ENCODE data around the gene SRSF3.
"Not testable (repeated sequence)": the region's sequence is repeated elsewhere in the genome, so short reads cannot be mapped to it uniquely, and the experiment has no call there.

The SRSF3 gene

DNA sequence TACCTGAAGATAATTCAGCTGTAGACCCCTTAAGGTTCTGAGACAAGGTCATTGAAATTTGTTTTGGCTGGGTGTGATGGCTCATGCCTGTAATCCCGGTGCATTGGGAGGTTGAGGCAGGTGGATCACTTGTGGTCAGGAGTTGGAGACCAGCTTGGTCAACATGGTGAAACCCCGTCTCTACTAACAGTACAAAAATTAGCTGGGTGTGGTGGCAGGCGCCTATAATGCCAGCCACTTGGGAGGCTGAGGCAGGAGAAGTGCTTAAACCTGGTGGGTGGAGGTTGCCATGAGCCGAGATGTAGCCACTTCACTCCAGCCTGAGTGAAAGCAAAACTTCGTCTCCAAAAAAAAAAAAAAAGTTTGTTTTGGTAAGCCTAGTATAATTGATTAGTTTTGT, 11.0 kb downstream of the SRSF3 start:
- DNase-seq (ENCODE audit: low read depth): no peak
- TF ChIP-seq, protein P1, sequence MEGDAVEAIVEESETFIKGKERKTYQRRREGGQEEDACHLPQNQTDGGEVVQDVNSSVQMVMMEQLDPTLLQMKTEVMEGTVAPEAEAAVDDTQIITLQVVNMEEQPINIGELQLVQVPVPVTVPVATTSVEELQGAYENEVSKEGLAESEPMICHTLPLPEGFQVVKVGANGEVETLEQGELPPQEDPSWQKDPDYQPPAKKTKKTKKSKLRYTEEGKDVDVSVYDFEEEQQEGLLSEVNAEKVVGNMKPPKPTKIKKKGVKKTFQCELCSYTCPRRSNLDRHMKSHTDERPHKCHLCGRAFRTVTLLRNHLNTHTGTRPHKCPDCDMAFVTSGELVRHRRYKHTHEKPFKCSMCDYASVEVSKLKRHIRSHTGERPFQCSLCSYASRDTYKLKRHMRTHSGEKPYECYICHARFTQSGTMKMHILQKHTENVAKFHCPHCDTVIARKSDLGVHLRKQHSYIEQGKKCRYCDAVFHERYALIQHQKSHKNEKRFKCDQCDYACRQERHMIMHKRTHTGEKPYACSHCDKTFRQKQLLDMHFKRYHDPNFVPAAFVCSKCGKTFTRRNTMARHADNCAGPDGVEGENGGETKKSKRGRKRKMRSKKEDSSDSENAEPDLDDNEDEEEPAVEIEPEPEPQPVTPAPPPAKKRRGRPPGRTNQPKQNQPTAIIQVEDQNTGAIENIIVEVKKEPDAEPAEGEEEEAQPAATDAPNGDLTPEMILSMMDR (IDR thresholded peaks at IDR 0.05; ENCODE audit: control insufficient read depth, extremely low read depth, insufficient read depth): no peak
- H3K4me3 ChIP-seq (ENCODE audit: low read depth, low read length): no peak overlapping the region

DNA sequence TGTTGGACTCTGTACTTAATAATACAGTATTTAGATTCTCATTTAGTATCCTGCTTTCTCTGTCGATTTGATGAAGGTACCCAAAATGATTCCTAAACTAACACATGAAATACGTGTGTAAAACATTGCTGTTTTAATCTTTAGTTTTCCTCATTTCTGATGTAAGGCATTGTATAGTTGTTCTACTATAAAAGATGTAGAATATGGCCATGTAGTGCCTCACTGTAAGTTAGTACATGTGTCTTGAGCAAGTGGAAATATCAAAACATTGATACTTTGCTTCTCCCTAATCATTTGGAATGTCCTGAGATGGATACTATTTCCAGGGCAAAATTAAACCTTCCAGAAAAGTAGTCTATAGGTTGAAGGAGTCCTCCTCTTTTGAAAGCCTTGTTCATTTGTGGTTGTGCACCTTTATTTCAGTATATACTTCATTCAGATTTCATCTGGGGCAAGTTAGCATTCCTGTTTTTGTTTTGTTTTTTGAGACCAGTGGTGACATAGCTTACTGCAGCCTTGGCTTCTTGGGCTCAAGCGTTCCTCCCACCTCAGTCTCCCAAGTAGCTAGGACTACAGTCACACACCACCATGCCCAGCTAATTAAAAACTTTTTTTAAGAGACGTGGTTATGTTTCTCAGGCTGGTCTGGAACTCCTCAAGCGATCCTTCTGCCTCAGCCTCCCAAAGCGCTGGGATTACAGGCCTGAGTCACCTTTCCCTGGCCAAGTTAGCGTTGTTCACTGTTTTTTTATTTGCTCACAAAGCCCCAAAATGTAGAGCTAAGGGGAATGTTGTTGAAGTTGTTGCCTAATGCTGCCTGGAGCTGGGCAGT, 11.6 kb downstream of the SRSF3 start:
- TF ChIP-seq, protein P1 (IDR thresholded peaks at IDR 0.05; ENCODE audit: control insufficient read depth, extremely low read depth, insufficient read depth): no peak
- H3K4me3 ChIP-seq (ENCODE audit: low read depth, low read length): no peak overlapping the region
- DNase-seq (ENCODE audit: low read depth): no peak

DNA sequence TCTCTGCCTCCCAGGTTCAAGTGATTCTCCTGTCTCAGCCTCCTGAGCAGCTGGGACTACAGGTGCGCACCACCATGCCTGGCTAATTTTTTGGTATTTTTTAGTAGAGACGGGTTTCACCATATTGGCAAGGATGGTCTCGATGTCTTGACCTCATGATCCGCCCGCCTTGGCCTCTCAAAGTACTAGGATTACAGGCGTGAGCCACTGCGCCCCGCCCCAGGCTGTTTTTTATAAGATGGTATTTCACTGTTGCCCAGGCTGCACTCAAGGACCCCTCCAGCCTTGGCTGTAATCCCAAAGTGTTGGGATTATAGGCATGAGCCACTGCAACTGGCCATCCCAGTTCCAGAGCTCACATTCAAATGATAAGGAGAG, 13.1 kb downstream of the SRSF3 start:
- not testable (repeated sequence) for DNase-seq (ENCODE audit: low read depth)

DNA sequence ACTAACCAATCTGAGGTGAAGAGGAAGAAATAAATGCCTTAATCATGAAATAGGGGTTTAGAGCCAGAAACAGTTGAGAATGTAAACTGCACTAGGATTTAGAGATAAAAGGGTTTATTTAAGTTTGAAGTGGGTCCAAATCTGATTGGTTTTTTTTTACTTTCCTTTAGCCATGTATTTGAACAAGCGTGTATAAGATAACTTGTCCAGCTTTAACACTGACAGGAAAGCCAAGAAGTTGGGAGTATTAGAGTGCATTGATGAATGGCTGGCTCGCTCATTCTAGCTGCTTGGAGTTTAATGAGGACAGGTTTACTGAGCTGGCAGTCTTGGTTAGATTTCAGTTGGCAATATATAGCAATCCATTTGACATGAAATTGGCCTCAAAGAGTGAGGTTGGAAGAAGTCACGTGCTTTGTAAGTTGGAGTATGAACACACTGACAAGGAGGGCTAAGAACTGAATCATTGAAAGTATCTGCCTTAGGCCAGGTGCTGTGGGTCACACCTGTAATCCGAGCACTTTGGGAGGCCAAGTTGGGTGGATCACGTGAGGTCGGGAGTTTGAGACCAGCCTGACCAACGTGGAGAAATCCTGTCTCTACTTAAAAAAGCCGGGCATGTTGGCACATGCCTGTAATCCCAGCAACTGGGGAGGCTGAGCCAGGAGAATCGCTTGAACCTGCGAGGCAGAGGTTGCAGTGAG, 13.7 kb downstream of the SRSF3 start:
- TF ChIP-seq, protein P1 (IDR thresholded peaks at IDR 0.05; ENCODE audit: control insufficient read depth, extremely low read depth, insufficient read depth): no peak
- DNase-seq (ENCODE audit: low read depth): no peak
- no peak overlapping the region for H3K4me3 ChIP-seq (ENCODE audit: low read depth, low read length)

More for the DNA sequence above, 13.1 kb downstream of the SRSF3 start:
- not testable (repeated sequence) for H3K4me3 ChIP-seq (ENCODE audit: low read depth, low read length)

DNA sequence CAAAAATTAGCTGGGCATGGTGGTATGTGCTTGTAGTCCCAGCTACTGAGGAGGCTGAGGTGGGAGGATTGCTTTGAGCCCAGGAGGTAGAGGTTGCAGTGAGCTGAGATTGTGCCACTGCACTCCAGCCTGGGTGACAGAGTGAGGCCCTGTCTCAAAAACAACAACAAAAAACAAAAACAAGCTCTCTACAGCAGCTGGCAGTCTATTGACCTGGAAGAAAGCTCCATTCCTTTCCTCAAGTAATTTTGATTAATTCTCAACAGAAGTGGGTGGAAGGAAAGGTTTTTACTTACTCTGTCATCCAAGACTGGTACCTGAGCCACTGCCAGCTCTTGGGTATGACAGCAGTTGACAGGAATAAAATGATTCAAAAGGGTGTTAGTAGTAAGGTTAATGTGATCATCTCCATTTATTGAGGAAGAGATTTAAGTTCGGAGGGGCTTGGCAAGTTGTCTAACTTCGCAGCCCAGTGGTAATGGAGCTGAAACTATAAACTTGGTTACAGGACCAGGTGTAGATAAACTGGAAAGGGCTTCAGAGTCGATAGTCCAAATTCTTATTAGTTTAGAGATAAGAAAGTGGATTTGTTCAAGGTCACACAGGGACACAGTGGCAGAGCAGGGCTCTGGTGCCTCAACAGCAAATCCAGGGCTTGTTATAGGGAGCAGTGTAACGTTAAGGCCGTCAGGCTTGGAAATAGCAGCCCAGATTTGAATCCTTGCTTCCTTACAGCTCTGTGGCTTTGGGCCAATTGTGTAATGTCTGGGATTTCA, 14.8 kb downstream of the SRSF3 start:
- H3K4me3 ChIP-seq (ENCODE audit: low read depth, low read length): no peak overlapping the region
- TF ChIP-seq, protein P1 (IDR thresholded peaks at IDR 0.05; ENCODE audit: control insufficient read depth, extremely low read depth, insufficient read depth): no peak
- DNase-seq (ENCODE audit: low read depth): no peak

DNA sequence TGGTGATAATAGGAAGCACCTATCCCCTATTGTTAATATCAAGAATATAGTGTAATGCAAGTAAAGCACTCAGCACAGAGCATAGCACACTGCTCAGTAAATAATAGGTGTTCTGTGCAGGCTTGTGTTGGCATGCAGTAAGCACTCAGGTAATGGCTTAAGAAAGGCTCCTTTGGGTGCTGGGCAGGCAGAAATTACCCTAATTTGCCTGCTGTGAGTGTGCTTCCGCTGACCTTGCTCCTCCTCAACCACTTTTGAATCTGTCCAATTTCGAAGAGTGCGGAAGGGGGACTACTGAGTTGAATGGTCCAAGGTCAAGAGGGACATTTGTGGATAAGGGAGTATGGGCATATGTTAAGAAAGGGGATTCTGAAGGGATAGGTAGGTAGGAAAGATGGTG, 15.4 kb downstream of the SRSF3 start:
- DNase-seq (ENCODE audit: low read depth): no peak
- TF ChIP-seq, protein P1 (IDR thresholded peaks at IDR 0.05; ENCODE audit: control insufficient read depth, extremely low read depth, insufficient read depth): no peak
- no peak overlapping the region for H3K4me3 ChIP-seq (ENCODE audit: low read depth, low read length)

Measured in LNCaP clone FGC (cell line).